ENCODE data around the gene MAN1A1.
A peak's percentile ranks its signal among the peaks of the same experiment; 100 is the strongest.

MAN1A1 gene

GRCh38 chr6:119329794-119330180 lies 19.8 kb downstream of the MAN1A1 start:
- H3K4me3 ChIP-seq (ENCODE audit: low read length): no peak overlapping the region

GRCh38 chr6:119328892-119329793 lies 20.4 kb downstream of the MAN1A1 start:
- H3K4me3 ChIP-seq (ENCODE audit: low read length): no peak overlapping the region
- no peak for DNase-seq (ENCODE audit: low read depth, low spot score)

More at GRCh38 chr6:119329794-119330180, 19.8 kb downstream of the MAN1A1 start:
- DNase-seq (ENCODE audit: low read depth, low spot score): no peak

- no peak overlapping the region for H3K4me3 ChIP-seq (ENCODE audit: low read length)
- no peak for DNase-seq (ENCODE audit: low read depth, low spot score)
Observed at GRCh38 chr6:119328254-119328653, 21.3 kb downstream of the MAN1A1 start.

- H3K4me3 ChIP-seq (ENCODE audit: low read length): no peak overlapping the region
- DNase-seq (ENCODE audit: low read depth, low spot score): no peak
Observed at GRCh38 chr6:119327810-119328209, 21.8 kb downstream of the MAN1A1 start.

- no peak overlapping the region for H3K4me3 ChIP-seq (ENCODE audit: low read length)
- DNase-seq (ENCODE audit: low read depth, low spot score): no peak
Observed at GRCh38 chr6:119326291-119327005, 23.1 kb downstream of the MAN1A1 start.

GRCh38 chr6:119325559-119326265 lies 23.8 kb downstream of the MAN1A1 start:
- no peak for DNase-seq (ENCODE audit: low read depth, low spot score)
- H3K4me3 ChIP-seq (ENCODE audit: low read length): no peak overlapping the region

- no peak for DNase-seq (ENCODE audit: low read depth, low spot score)
- H3K4me3 ChIP-seq (ENCODE audit: low read length): no peak overlapping the region
Observed at GRCh38 chr6:119324718-119325117, 24.8 kb downstream of the MAN1A1 start.

- DNase-seq (ENCODE audit: low read depth, low spot score): no peak
- H3K4me3 ChIP-seq (ENCODE audit: low read length): no peak overlapping the region
Observed at GRCh38 chr6:119323931-119324330, 25.6 kb downstream of the MAN1A1 start.

- H3K4me3 ChIP-seq (ENCODE audit: low read length): no peak overlapping the region
- no peak for DNase-seq (ENCODE audit: low read depth, low spot score)
Observed at GRCh38 chr6:119323478-119323877, 26.1 kb downstream of the MAN1A1 start.

- DNase-seq (ENCODE audit: low read depth, low spot score): peak; percentile 91
- H3K4me3 ChIP-seq (ENCODE audit: low read length): no peak overlapping the region
Observed at GRCh38 chr6:119322715-119323350, 26.7 kb downstream of the MAN1A1 start.

GRCh38 chr6:119322034-119322433 lies 27.5 kb downstream of the MAN1A1 start:
- H3K4me3 ChIP-seq (ENCODE audit: low read length): no peak overlapping the region
- DNase-seq (ENCODE audit: low read depth, low spot score): no peak

GRCh38 chr6:119319694-119320093 lies 29.9 kb downstream of the MAN1A1 start:
- H3K4me3 ChIP-seq (ENCODE audit: low read length): no peak overlapping the region
- DNase-seq (ENCODE audit: low read depth, low spot score): no peak

- DNase-seq (ENCODE audit: low read depth, low spot score): no peak
- no peak overlapping the region for H3K4me3 ChIP-seq (ENCODE audit: low read length)
Observed at GRCh38 chr6:119318730-119319129, 30.8 kb downstream of the MAN1A1 start.

GRCh38 chr6:119318176-119318575 lies 31.4 kb downstream of the MAN1A1 start:
- DNase-seq (ENCODE audit: low read depth, low spot score): no peak
- no peak overlapping the region for H3K4me3 ChIP-seq (ENCODE audit: low read length)

GRCh38 chr6:119317007-119317406 lies 32.6 kb downstream of the MAN1A1 start:
- H3K4me3 ChIP-seq (ENCODE audit: low read length): no peak overlapping the region
- no peak for DNase-seq (ENCODE audit: low read depth, low spot score)

- H3K4me3 ChIP-seq (ENCODE audit: low read length): peak overlapping the region; percentile 42
- no peak for DNase-seq (ENCODE audit: low read depth, low spot score)
Observed at GRCh38 chr6:119314885-119315272, 34.7 kb downstream of the MAN1A1 start.

GRCh38 chr6:119313937-119314884 lies 35.4 kb downstream of the MAN1A1 start:
- DNase-seq (ENCODE audit: low read depth, low spot score): peak; percentile 95
- peak overlapping the region; percentile 42 for H3K4me3 ChIP-seq (ENCODE audit: low read length)

GRCh38 chr6:119312875-119313338 lies 36.7 kb downstream of the MAN1A1 start:
- peak; percentile 62 for DNase-seq (ENCODE audit: low read depth, low spot score)
- peak overlapping the region; percentile 9; the same call in 1 of the 2 replicates for H3K4me3 ChIP-seq (ENCODE audit: low read length)

Measured in Jurkat, Clone E6-1 (cell line).